ENCODE results near the gene EPS8. TPM values are rescaled to one million over a fixed set of nuclear protein-coding genes. Genes with fewer than 3 reads are reported as not detected.

EPS8 gene
- total RNA-seq, 2 experiments from 2014 or later: 1.5 to 2.0 TPM

- POLR2A ChIA-PET: no interaction called here
- peaks cover 25% of the 10 kb centered on the region for H3K27me3 Mint-ChIP-seq
- CTCF ChIA-PET: no interaction called here
- peaks cover 4% of the 10 kb centered on the region for H3K4me1 Mint-ChIP-seq
- H3K36me3 Mint-ChIP-seq (ENCODE audit: low read depth): no peaks in the 10 kb centered on the region
- DNase-seq (no peak), ATAC-seq (no peak)
- no peak overlapping the region for H3K27ac Mint-ChIP-seq
- intact Hi-C loops (cut with DNase I, micrococcal nuclease): no loop called here
- no peak overlapping the region for H3K4me3 Mint-ChIP-seq
- H3K9me3 Mint-ChIP-seq (ENCODE audit: low read depth): no peaks in the 10 kb centered on the region
Observed at GRCh38 chr12:15794836-15795235, 5.6 kb upstream of the EPS8 start.

- ChIA-PET POLR2A (no interaction called here), CTCF (no interaction called here)
- no peak for ATAC-seq
- H3K36me3 Mint-ChIP-seq (ENCODE audit: low read depth): no peaks in the 10 kb centered on the region
- H3K9me3 Mint-ChIP-seq (ENCODE audit: low read depth): no peaks in the 10 kb centered on the region
- H3K4me3 Mint-ChIP-seq: no peak overlapping the region
- H3K27me3 Mint-ChIP-seq: peaks cover 27% of the 10 kb centered on the region
- intact Hi-C loops (cut with DNase I, micrococcal nuclease): no loop called here
- H3K4me1 Mint-ChIP-seq: peaks cover 7% of the 10 kb centered on the region
- H3K27ac Mint-ChIP-seq: no peak overlapping the region
- no peak for DNase-seq
Observed at GRCh38 chr12:15794196-15794595, 5.0 kb upstream of the EPS8 start.

- ATAC-seq: peak; percentile 28
- Mint-ChIP-seq H3K36me3 (ENCODE audit: low read depth) (no peaks in the 10 kb centered on the region), H3K27ac (no peak overlapping the region), H3K4me3 (peak overlapping the region; percentile 74), H3K27me3 (peaks cover 57% of the 10 kb centered on the region), H3K4me1 (peaks cover 14% of the 10 kb centered on the region), H3K9me3 (ENCODE audit: low read depth) (no peaks in the 10 kb centered on the region)
- peak; percentile 46 for DNase-seq
- POLR2A ChIA-PET: no interaction called here
- intact Hi-C loops (cut with DNase I, micrococcal nuclease): loop anchor here in 1 of 2 experiments (1.0 to 2.0 kb wide), 3 partner anchors 88 to 198 kb away; partner anchors contain the start of gene STRAP
- CTCF ChIA-PET: interaction anchor here (0.6 to 1.4 kb wide), 3 partner anchors 10 to 316 kb away, joined by 3 to 4 read pairs (median 3); no protein-coding TSS in a partner anchor
Observed at GRCh38 chr12:15788233-15789219, 662 bp downstream of the EPS8 start.

- DNase-seq: no peak
- no peaks in the 10 kb centered on the region for H3K9me3 Mint-ChIP-seq (ENCODE audit: low read depth)
- ATAC-seq: no peak
- no peaks in the 10 kb centered on the region for H3K36me3 Mint-ChIP-seq (ENCODE audit: low read depth)
- intact Hi-C loops (cut with DNase I, micrococcal nuclease): loop anchor here in 1 of 2 experiments (2.0 kb wide), 1 partner anchor 87 kb away; no protein-coding TSS in a partner anchor
- CTCF ChIA-PET: interaction anchor here (0.6 to 1.4 kb wide), 2 partner anchors 11 to 317 kb away, joined by 3 to 4 read pairs; no protein-coding TSS in a partner anchor
- peaks cover 14% of the 10 kb centered on the region for H3K4me1 Mint-ChIP-seq
- POLR2A ChIA-PET: no interaction called here
- H3K27me3 Mint-ChIP-seq: peaks cover 61% of the 10 kb centered on the region
- H3K4me3 Mint-ChIP-seq: no peak overlapping the region
- no peak overlapping the region for H3K27ac Mint-ChIP-seq
Observed at GRCh38 chr12:15787778-15788177, 1.4 kb downstream of the EPS8 start.

- Mint-ChIP-seq H3K4me3 (no peak overlapping the region), H3K27ac (no peak overlapping the region), H3K4me1 (peaks cover 14% of the 10 kb centered on the region), H3K36me3 (ENCODE audit: low read depth) (no peaks in the 10 kb centered on the region), H3K9me3 (ENCODE audit: low read depth) (no peaks in the 10 kb centered on the region), H3K27me3 (peaks cover 60% of the 10 kb centered on the region)
- CTCF ChIA-PET: no interaction called here
- ATAC-seq (no peak), DNase-seq (no peak)
- intact Hi-C loops (cut with DNase I, micrococcal nuclease): no loop called here
- POLR2A ChIA-PET: no interaction called here
Observed at GRCh38 chr12:15786772-15787171, 2.4 kb downstream of the EPS8 start.

- ChIA-PET POLR2A (no interaction called here), CTCF (no interaction called here)
- ATAC-seq (no peak), DNase-seq (no peak)
- intact Hi-C loops (cut with DNase I, micrococcal nuclease): no loop called here
- H3K27ac Mint-ChIP-seq: no peak overlapping the region
- H3K27me3 Mint-ChIP-seq: peaks cover 46% of the 10 kb centered on the region
- H3K9me3 Mint-ChIP-seq (ENCODE audit: low read depth): no peaks in the 10 kb centered on the region
- H3K4me1 Mint-ChIP-seq: peaks cover 4% of the 10 kb centered on the region
- H3K4me3 Mint-ChIP-seq: no peak overlapping the region
- H3K36me3 Mint-ChIP-seq (ENCODE audit: low read depth): no peaks in the 10 kb centered on the region
Observed at GRCh38 chr12:15783288-15783687, 5.9 kb downstream of the EPS8 start.

GRCh38 chr12:15782667-15783066, 6.5 kb downstream of the EPS8 start:
- Mint-ChIP-seq H3K27ac (no peak overlapping the region), H3K27me3 (peaks cover 40% of the 10 kb centered on the region), H3K9me3 (ENCODE audit: low read depth) (no peaks in the 10 kb centered on the region), H3K36me3 (ENCODE audit: low read depth) (no peaks in the 10 kb centered on the region), H3K4me1 (no peaks in the 10 kb centered on the region), H3K4me3 (no peak overlapping the region)
- ChIA-PET POLR2A (no interaction called here), CTCF (no interaction called here)
- ATAC-seq (no peak), DNase-seq (no peak)
- intact Hi-C loops (cut with DNase I, micrococcal nuclease): no loop called here

- Mint-ChIP-seq H3K27ac (no peak overlapping the region), H3K4me3 (no peak overlapping the region), H3K36me3 (ENCODE audit: low read depth) (no peaks in the 10 kb centered on the region), H3K27me3 (peaks cover 30% of the 10 kb centered on the region), H3K9me3 (ENCODE audit: low read depth) (no peaks in the 10 kb centered on the region), H3K4me1 (no peaks in the 10 kb centered on the region)
- ChIA-PET POLR2A (no interaction called here), CTCF (interaction anchor here (0.5 kb wide), 1 partner anchor 1596 kb away, joined by 3 read pairs; no protein-coding TSS in a partner anchor)
- DNase-seq (no peak), ATAC-seq (no peak)
- intact Hi-C loops (cut with DNase I, micrococcal nuclease): no loop called here
Observed at GRCh38 chr12:15779925-15780324, 9.3 kb downstream of the EPS8 start.

GRCh38 chr12:15778126-15778525, 11.1 kb downstream of the EPS8 start:
- CTCF ChIA-PET: no interaction called here
- H3K4me1 Mint-ChIP-seq: no peaks in the 10 kb centered on the region

GRCh38 chr12:15777355-15778012, 11.7 kb downstream of the EPS8 start:
- ChIA-PET CTCF (interaction anchor here (0.6 kb wide), 1 partner anchor 78 kb away, joined by 3 read pairs; no protein-coding TSS in a partner anchor), POLR2A (no interaction called here)
- no peak for DNase-seq
- no peak for ATAC-seq
- Mint-ChIP-seq H3K4me3 (no peak overlapping the region), H3K27ac (no peak overlapping the region), H3K4me1 (no peaks in the 10 kb centered on the region), H3K27me3 (peaks cover 14% of the 10 kb centered on the region), H3K9me3 (ENCODE audit: low read depth) (no peaks in the 10 kb centered on the region), H3K36me3 (ENCODE audit: low read depth) (no peaks in the 10 kb centered on the region)
- intact Hi-C loops (cut with DNase I, micrococcal nuclease): no loop called here

More at GRCh38 chr12:15778126-15778525, 11.1 kb downstream of the EPS8 start:
- ATAC-seq (no peak), DNase-seq (no peak)
- no peak overlapping the region for H3K4me3 Mint-ChIP-seq
- no peaks in the 10 kb centered on the region for H3K9me3 Mint-ChIP-seq (ENCODE audit: low read depth)
- no peaks in the 10 kb centered on the region for H3K36me3 Mint-ChIP-seq (ENCODE audit: low read depth)
- intact Hi-C loops (cut with DNase I, micrococcal nuclease): no loop called here
- POLR2A ChIA-PET: no interaction called here
- H3K27ac Mint-ChIP-seq: no peak overlapping the region
- peaks cover 16% of the 10 kb centered on the region for H3K27me3 Mint-ChIP-seq

- no peak for ATAC-seq
Observed at GRCh38 chr12:15776532-15776931, 12.7 kb downstream of the EPS8 start.

More at GRCh38 chr12:15776532-15776931, 12.7 kb downstream of the EPS8 start:
- Mint-ChIP-seq H3K9me3 (ENCODE audit: low read depth) (no peaks in the 10 kb centered on the region), H3K27ac (no peak overlapping the region), H3K27me3 (peaks cover 17% of the 10 kb centered on the region), H3K4me1 (no peaks in the 10 kb centered on the region), H3K4me3 (no peak overlapping the region), H3K36me3 (ENCODE audit: low read depth) (no peaks in the 10 kb centered on the region)
- no peak for DNase-seq
- CTCF ChIA-PET: interaction anchor here (0.7 kb wide), 1 partner anchor 34 kb away, joined by 3 read pairs; no protein-coding TSS in a partner anchor
- POLR2A ChIA-PET: no interaction called here
- intact Hi-C loops (cut with DNase I, micrococcal nuclease): no loop called here
